NCI-H748 (cell line): Measurements from ENCODE around the gene ZNF618.

Source experiments
- DNase-seq: peaks from one replicate; lab custom pipeline; 2025; ENCODE audit not compliant: unreplicated experiment; lab: John Stamatoyannopoulos, UW

The ZNF618 gene

GRCh38 chr9:113953531-113953930 is 77.4 kb downstream of the ZNF618 start:
- DNase-seq: no peak

DNA sequence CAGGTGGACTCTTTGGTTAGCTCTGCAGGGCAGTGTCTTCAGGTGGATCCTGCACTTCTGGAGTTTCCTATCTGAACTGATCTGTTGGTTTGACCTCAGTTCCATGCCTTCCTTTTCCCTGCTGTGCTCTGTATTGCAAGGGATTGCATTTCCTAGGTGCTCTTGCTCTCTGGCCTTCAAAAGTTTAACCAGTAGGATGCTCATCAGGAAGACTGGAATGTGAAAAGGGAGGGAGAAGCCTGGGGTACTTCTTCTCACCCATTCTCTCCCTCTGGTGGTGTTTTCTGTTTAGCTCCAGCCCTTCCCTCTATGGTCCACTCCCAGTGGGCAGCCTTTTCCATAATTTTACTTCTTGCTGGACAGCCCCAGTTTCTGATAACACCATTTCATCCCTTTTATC is 78.5 kb downstream of the ZNF618 start:
- DNase-seq: no peak

DNA sequence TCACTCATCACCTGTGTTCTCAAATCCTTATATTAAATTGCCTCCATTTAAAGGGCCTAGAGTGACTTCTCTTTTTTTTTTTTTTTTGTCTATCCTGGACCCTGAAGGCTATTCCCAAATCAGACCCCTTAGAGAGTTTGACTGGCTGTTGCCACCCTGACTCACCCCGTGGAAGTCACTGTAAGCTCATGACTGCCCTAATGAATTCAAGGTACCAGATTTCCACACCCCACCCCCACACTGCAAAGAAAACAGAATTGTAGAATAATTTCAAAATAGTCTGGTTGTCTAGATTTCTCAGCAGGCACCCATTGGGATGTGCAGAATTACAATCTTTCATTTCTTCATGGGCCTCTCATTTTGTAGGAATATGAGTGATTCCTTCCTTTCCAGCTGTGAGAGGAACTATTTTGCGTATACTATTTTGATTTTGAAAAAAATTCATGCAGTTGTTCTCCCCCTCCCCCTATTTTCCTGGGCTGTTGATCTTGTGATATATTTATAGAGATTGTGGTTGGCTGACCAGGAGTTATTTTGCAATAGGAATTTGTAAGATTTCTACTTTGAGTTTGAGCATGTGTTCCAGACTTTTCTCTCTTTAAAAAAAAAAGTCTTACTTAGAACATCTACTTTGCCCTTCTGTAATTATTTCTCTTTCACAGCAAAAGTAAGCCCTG is 79.1 kb downstream of the ZNF618 start:
- no peak for DNase-seq

DNA sequence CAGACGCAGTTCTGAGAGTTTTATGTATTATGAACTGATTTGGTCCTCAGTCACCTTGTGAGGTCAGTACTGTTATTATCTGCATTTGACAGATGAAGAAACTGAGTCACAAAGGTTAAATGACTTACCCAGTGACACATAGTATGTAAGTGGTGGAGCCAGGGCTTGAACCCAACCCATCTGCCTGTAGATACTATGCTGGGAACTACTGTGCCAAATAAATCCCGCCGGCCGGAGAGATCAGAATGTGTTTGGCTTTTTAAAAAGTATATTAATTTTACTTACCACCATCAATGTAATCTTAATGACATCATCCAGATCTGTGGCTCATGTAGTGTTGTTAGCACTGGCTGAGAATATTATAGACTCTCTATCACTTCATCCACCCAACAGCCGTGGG is 80.8 kb downstream of the ZNF618 start:
- no peak for DNase-seq

GRCh38 chr9:113957351-113957750 is 81.2 kb downstream of the ZNF618 start:
- no peak for DNase-seq

GRCh38 chr9:113957821-113958341 is 81.8 kb downstream of the ZNF618 start:
- DNase-seq: no peak

- DNase-seq: no peak
Measured at GRCh38 chr9:113958556-113958955, 82.4 kb downstream of the ZNF618 start.

DNA sequence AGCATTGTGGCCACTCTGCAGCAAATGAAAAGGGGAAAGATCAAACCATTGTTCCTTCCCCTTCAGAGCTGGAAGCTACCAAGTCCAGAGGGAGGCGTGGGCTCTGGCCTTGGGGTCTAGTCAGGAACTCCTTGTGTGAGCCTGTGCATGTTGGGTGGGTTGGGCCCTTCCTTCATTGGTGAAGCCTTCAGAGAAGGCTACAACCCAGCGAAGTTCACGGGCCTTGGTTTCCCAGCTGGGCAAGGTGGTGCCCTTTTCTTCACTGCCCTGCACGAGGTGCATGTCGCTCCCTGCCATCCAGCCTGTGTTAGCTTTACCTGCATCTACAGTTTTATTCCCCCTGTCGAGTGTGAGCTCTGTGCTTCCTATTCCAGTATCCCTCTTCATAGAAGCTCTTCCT is 84.7 kb downstream of the ZNF618 start:
- no peak for DNase-seq

DNA sequence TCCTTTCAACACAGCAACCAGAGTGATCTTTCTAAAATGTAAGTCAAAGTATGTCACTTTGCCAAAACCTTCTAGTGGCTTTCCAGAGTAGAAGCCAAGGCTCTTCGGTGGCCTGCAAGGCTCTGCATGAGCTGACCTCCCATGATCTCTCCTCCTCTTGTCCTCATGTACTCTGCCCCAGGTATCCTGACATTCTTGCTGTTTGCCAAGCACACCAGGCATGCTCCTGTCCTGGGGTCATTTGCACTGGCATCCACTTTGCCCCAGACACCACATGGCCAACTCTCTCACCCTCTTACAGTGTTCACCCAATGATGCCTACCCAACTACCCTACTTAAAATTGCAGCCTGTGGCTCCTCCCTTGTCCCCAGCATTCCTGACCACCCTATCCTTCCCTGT is 86.3 kb downstream of the ZNF618 start:
- no peak for DNase-seq

- peak; percentile 64 for DNase-seq
Measured at GRCh38 chr9:113963017-113963620, 87.0 kb downstream of the ZNF618 start.

- no peak for DNase-seq
Measured at GRCh38 chr9:113963696-113964494, 87.8 kb downstream of the ZNF618 start.

- no peak for DNase-seq
Measured at GRCh38 chr9:113964495-113965170, 88.5 kb downstream of the ZNF618 start.

GRCh38 chr9:113966394-113966793 is 90.3 kb downstream of the ZNF618 start:
- DNase-seq: no peak

GRCh38 chr9:113967380-113967779 is 91.3 kb downstream of the ZNF618 start:
- no peak for DNase-seq

DNA sequence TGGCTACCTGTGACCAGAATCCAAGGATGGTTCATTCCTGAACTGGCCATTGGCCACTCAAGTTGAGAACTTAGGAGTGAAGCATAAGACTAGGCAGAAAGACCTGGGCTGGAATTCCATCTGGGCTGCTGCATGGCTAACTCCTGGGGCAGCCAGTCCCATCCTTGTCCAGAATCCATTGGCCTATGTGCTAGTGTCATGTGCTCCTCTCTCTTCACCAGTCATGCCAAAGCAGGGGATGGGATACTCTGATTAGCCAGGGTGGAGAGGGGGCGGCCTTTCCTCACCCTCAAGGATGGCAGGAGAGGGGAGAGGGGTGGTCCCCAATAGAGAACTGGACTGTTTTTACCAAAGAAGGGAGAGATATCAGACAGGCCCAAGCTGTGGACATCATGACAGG is 93.2 kb downstream of the ZNF618 start:
- DNase-seq: no peak

DNA sequence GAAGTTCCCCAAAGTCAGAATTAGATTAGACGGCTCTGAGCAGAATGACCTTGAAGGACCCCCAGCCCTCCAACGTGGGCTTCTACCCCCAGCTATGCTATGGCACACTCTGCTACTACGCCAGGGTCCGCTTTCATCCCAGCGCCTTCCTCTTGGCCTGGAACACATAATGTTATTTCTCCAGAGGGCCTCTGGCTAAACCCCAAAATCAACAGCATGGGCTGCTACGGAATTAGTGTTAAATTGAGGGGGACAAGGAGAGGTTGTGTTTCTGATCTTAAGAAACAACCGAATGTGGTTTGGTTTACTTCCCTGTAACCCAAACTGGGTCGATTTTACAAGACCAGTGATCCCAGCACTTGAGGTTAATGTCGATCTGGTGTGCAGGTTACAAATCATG is 97.1 kb downstream of the ZNF618 start:
- DNase-seq: no peak

DNA sequence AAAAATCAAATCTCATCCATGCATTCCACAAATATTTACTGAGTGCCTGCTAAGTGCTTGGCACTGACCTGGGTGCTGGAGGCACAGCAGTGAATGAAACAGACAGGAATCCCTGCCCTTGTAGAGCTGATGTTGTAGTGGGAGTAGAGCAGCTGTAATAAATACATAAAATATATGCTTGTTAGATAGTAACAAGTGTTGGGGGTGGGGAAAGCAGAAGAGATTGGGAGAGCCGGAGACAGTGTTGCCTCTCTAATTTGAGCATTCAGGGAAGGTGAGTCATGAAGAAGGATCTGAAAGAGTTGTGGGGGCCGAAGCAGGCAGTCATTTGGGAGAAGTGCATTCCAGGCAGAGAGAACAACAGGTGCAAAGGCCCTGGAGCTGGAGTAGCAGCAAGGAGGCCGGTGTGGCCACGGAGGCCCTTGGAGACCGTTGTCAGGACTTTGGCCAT is 97.9 kb downstream of the ZNF618 start:
- no peak for DNase-seq

DNA sequence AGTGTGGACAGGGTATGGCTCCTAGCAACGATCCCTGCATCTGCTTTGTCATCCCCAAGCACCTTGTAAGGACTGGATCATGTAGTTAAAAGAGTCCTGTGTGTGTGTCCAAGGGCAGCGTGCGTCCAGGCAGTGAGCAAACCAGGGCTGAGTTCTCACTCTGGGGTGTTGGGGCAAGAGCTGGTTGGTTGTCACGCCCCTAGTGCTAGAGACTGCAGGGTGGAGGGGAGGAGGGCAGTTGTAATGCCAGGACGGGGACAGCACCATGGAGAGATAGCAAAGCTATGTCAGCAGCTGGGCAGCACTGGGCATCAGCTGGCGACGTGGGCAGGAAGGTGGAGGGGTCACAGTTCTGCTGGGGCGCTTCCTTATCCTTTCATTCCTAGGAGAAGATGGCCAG is 100.8 kb downstream of the ZNF618 start:
- DNase-seq: no peak

DNA sequence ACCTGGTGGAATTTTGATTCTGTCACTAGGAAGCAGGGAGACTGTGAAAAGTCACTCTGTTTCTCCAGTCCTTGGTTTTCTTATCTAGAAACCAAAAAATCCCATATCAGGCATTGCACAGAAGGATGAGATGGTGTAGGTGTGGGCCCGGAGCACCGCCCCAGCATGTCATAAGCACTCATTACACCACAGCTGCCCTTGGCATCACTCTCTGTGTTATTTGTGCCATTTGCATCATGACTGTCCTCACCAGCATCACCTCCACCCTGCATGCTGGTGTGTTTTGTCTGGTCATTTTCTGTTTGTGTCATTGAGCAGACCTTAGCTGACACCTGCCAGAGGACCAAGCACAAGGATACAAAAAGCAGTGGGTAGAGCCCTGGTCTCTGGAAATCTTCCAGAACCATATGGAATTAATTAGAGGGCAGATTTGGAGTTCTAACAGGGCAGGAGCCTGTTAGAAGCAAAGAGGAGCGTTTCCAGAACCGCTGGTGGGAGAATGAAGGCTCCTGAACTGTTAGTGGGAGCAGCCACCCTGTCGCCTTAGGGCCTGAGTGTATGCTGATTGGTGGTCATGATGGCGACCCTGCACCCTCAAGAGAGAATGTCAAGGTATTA is 102.7 kb downstream of the ZNF618 start:
- DNase-seq: no peak

GRCh38 chr9:113979343-113980127 is 103.4 kb downstream of the ZNF618 start:
- no peak for DNase-seq
